Testis (tissue), 2 donors: ENCODE data around the gene LRRTM4.

ENCODE experiments used
- CTCF ChIP-seq, 3 experiments: fragments of 450-650 bp in 2 of 3; fragments of 200-600 bp in 1 of 3; sonication (generic) in 1 of 3; IDR thresholded peaks; one replicate each; pipeline ENCODE4 v1.5.1; 2016 to 2019; ENCODE audit warnings: antibody characterized with exemption in 3 of 3, mild to moderate bottlenecking in 2 of 3, moderate library complexity in 1 of 3
- POLR2A ChIP-seq: fragments of 450-650 bp; IDR thresholded peaks from one replicate; pipeline ENCODE4 v1.6.1; 2017; ENCODE audit warnings: antibody characterized with exemption, mild to moderate bottlenecking, moderate library complexity

DNA sequence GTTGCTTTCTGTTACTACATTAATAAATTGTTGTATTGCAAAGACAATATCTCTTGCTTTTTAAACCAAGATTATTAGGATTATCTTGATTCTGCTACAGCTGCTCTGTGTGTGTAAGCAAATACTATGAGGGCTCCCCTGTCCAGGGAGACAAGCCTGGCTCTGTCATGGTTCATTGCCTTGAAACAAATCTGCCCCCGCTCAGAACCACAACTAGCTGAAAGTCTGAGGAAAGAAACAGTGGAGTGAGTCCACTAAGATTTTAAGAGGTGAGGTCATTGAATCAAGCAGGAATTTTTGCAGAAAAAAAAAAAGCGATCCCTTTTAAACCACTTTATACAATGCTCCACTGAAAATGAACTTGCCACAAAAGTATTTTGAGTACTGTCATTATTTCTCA, 30.8 kb upstream of the LRRTM4 start:
- no peak for TF ChIP-seq CTCF (IDR thresholded peaks at IDR 0.05)
- no peak for TF ChIP-seq POLR2A
